ENCODE data around the gene ZNF22. TPM values are rescaled to one million over a fixed set of nuclear protein-coding genes. Genes with fewer than 3 reads are reported as not detected.

The ZNF22 gene
- total RNA-seq, 1 experiment from 2014 or later: 36.9 TPM

DNA sequence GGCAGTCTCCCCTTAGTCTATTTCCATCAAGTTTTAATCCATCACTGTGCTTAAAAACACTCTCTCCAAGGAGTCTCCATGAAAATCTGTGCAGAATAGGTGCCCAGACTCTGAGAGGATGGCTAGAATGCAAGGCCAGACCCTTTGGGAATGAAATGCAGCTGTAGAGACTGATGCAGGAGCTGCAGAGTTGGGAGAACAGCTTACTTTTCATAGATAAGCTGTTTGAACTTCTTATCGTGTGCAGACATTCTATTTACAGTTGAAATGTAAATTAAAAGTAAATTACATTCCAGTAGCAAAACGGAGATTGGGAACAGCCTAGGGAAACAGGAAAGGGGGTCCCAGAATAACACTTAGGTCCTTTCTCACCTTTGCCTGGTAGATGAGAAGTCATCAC is 14.9 kb downstream of the ZNF22 start:
- WGBS (ENCODE audit: extremely low coverage, insufficient read length, low lambda C conversion rate): no CpG with 5 or more reads among the region's 2 CpGs
- H3K23me2 ChIP-seq (ENCODE audit: insufficient read length, low read depth, low read length, poor library complexity, severe bottlenecking): no peaks in the 10 kb centered on the region
- Mint-ChIP-seq H3K4me1 (no peaks in the 10 kb centered on the region), H3K4me3 (no peak overlapping the region), H3K9me3 (peaks cover 17 to 19% of the 10 kb centered on the region in 2 experiments), H3K27me3 (ENCODE audit: low read depth) (no peaks in the 10 kb centered on the region; the same call in 1 of the 2 replicates), H3K36me3 (ENCODE audit: insufficient read depth in 1 of 3, low read depth in 3 of 3) (peaks cover 7 to 11% (median 7%) of the 10 kb centered on the region in 3 experiments; a peak in 6 of 7 replicates), H3K27ac (no peak overlapping the region)
- H4K20me1 ChIP-seq (ENCODE audit: control insufficient read depth, insufficient read depth, insufficient read length): no peaks in the 10 kb centered on the region
- H3K14ac ChIP-seq (ENCODE audit: insufficient read depth, low read length): no peak overlapping the region
- no peak overlapping the region for H4K8ac ChIP-seq (replicated peaks; ENCODE audit: insufficient read length, low read depth, low read length)
- TF ChIP-seq, protein P1, sequence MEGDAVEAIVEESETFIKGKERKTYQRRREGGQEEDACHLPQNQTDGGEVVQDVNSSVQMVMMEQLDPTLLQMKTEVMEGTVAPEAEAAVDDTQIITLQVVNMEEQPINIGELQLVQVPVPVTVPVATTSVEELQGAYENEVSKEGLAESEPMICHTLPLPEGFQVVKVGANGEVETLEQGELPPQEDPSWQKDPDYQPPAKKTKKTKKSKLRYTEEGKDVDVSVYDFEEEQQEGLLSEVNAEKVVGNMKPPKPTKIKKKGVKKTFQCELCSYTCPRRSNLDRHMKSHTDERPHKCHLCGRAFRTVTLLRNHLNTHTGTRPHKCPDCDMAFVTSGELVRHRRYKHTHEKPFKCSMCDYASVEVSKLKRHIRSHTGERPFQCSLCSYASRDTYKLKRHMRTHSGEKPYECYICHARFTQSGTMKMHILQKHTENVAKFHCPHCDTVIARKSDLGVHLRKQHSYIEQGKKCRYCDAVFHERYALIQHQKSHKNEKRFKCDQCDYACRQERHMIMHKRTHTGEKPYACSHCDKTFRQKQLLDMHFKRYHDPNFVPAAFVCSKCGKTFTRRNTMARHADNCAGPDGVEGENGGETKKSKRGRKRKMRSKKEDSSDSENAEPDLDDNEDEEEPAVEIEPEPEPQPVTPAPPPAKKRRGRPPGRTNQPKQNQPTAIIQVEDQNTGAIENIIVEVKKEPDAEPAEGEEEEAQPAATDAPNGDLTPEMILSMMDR (conservative IDR thresholded peaks at IDR 0.05): no peak
- DNase-seq: no peak
- H2AFZ ChIP-seq (ENCODE audit: low read length): no peak overlapping the region
- H2BK5ac ChIP-seq (ENCODE audit: insufficient read length, low read length): no peak overlapping the region
- H2BK15ac ChIP-seq (ENCODE audit: low read depth, low read length): no peak overlapping the region
- no peaks in the 10 kb centered on the region for H3K9me3 ChIP-seq (ENCODE audit: control insufficient read depth, low read depth, low read length)
- no peak overlapping the region for H3K23ac ChIP-seq (ENCODE audit: insufficient read length, low read depth, low read length)
- H3K27me3 ChIP-seq (ENCODE audit: insufficient read depth, low read length): no peaks in the 10 kb centered on the region
- H2BK12ac ChIP-seq (ENCODE audit: insufficient read length, low read depth, low read length): no peak overlapping the region
- H2BK20ac ChIP-seq (ENCODE audit: low read depth, low read length, poor library complexity, severe bottlenecking): no peak overlapping the region
- no peak overlapping the region for H3K4ac ChIP-seq (ENCODE audit: low read depth, low read length)
- no peak overlapping the region for H2BK120ac ChIP-seq (ENCODE audit: low read depth, low read length, poor library complexity, severe bottlenecking)
- H4K91ac ChIP-seq (ENCODE audit: insufficient read length, low read depth, low read length): no peak overlapping the region
- no peak overlapping the region for H3K18ac ChIP-seq (ENCODE audit: insufficient read length, low read depth, low read length)
- H2AK5ac ChIP-seq (ENCODE audit: insufficient read length, low read length): no peak overlapping the region
- H3K56ac ChIP-seq (ENCODE audit: insufficient read length, low read depth, low read length): no peak overlapping the region
- no peaks in the 10 kb centered on the region for H3K4me1 ChIP-seq (ENCODE audit: insufficient read depth, low read length)
- no peak overlapping the region for H3T11ph ChIP-seq (ENCODE audit: low read length)
- H3K79me1 ChIP-seq (ENCODE audit: insufficient read depth, low read depth, low read length, poor library complexity, severe bottlenecking): no peaks in the 10 kb centered on the region
- no peak overlapping the region for H4K5ac ChIP-seq (ENCODE audit: insufficient read length, low read depth, low read length)
- H3K79me2 ChIP-seq (ENCODE audit: insufficient read depth, low read length): no peaks in the 10 kb centered on the region
- no peak overlapping the region for H3K27ac ChIP-seq (ENCODE audit: insufficient read length, low read depth, low read length)
- H3K9ac ChIP-seq (ENCODE audit: extremely low read depth, insufficient read length, low read length): no peak overlapping the region
- H3K4me2 ChIP-seq (ENCODE audit: insufficient read depth, insufficient read length, low read length): no peak overlapping the region

Data from H9 (cell line).